Thoracic aorta (tissue), 2 donors: Measurements from ENCODE around the gene PLCB1. TPM values are rescaled to one million over a fixed set of nuclear protein-coding genes. Genes with fewer than 3 reads are reported as not detected.

Experiments
- ATAC-seq: fragments of 150-250 bp; one replicate; pipeline ENCODE4 v1.8.0; 2017; ENCODE audit warnings: low read depth; ENCODE audit not compliant: insufficient number of reproducible peaks, low FRiP score
- DNase-seq: peaks from one replicate; pipeline ENCODE4 v3.0.0-alpha.2; 2020; ENCODE audit warnings: low spot score
- H3K27ac ChIP-seq, 2 donors: fragments of 200-600 bp; sonication (generic); 1 replicate in 1 of 2; 2 replicates in 1 of 2; pipeline ENCODE4 v1.5.1; 2016; ENCODE audit warnings: mild to moderate bottlenecking in 2 of 2, moderate library complexity in 2 of 2
- H3K27me3 ChIP-seq: fragments of 200-600 bp; sonication (generic); replicated peaks from 2 replicates; pipeline ENCODE4 v1.6.0; 2016; ENCODE audit warnings: mild to moderate bottlenecking; ENCODE audit not compliant: insufficient read depth
- H3K36me3 ChIP-seq: fragments of 200-600 bp; sonication (generic); one replicate; pipeline ENCODE4 v1.5.1; 2016
- H3K4me1 ChIP-seq, 2 donors: fragments of 200-600 bp; sonication (generic); 1 replicate in 1 of 2; 2 replicates in 1 of 2; pipeline versions ENCODE4 v1.5.1 to v1.6.0; 2016; ENCODE audit warnings: low read depth in 2 of 2, mild to moderate bottlenecking in 1 of 2; ENCODE audit not compliant: control insufficient read depth in 1 of 2
- H3K4me3 ChIP-seq: fragments of 200-600 bp; sonication (generic); 2 replicates; pipeline ENCODE4 v1.5.1; 2016; ENCODE audit warnings: mild to moderate bottlenecking
- H3K9me3 ChIP-seq: fragments of 200-600 bp; sonication (generic); 2 replicates; pipeline ENCODE4 v1.5.1; 2016
- CTCF ChIP-seq: fragments of 200-600 bp; sonication (generic); IDR thresholded peaks from one replicate; pipeline ENCODE4 v1.5.1; 2019; ENCODE audit warnings: antibody characterized with exemption
- total RNA-seq, 2 donors: library from RNA; depleted of rRNA; stranded (reverse); fragments of >200 nt; gene quantifications; one replicate each; pipeline versions ENCODE4 v1.1.0 to v1.2.3, GENCODE V29; 2016

PLCB1 gene
- total RNA-seq, 2 donors from 2014 or later, result 10.8 to 16.3 TPM

- Histone ChIP-seq H3K27ac (no peak overlapping the region), H3K9me3 (no peaks in the 10 kb centered on the region), H3K4me1 (peaks cover 6 to 19% of the 10 kb centered on the region in 2 donors), H3K27me3 (no peaks in the 10 kb centered on the region), H3K4me3 (no peak overlapping the region), H3K36me3 (no peaks in the 10 kb centered on the region)
- DNase-seq (no peak), ATAC-seq (no peak)
- no peak for TF ChIP-seq CTCF
These were observed 13.4 kb downstream of the PLCB1 start for GRCh38 chr20:8145246-8146168.

- Histone ChIP-seq H3K4me3 (peak overlapping the region; percentile 8), H3K27ac (no peak overlapping the region), H3K9me3 (no peaks in the 10 kb centered on the region), H3K36me3 (no peaks in the 10 kb centered on the region), H3K4me1 (peaks cover 6 to 25% of the 10 kb centered on the region in 2 donors), H3K27me3 (no peaks in the 10 kb centered on the region)
- ATAC-seq, result no peak
- TF ChIP-seq CTCF, result no peak
- no peak for DNase-seq
These were observed 15.4 kb downstream of the PLCB1 start for GRCh38 chr20:8147476-8147875.

- peaks cover 8 to 29% of the 10 kb centered on the region in 2 donors for H3K4me1 ChIP-seq
- no peaks in the 10 kb centered on the region for H3K27me3 ChIP-seq
- H3K27ac ChIP-seq, result no peak overlapping the region
These were observed 16.4 kb downstream of the PLCB1 start for GRCh38 chr20:8148501-8148900.

GRCh38 chr20:8150591-8150990 is 18.5 kb downstream of the PLCB1 start:
- no peaks in the 10 kb centered on the region for H3K36me3 ChIP-seq
- no peak overlapping the region for H3K4me3 ChIP-seq
- TF ChIP-seq CTCF, result no peak
- peaks cover 16 to 37% of the 10 kb centered on the region in 2 donors for H3K4me1 ChIP-seq
- no peak overlapping the region for H3K27ac ChIP-seq
- no peaks in the 10 kb centered on the region for H3K9me3 ChIP-seq
- no peaks in the 10 kb centered on the region for H3K27me3 ChIP-seq
- no peak for DNase-seq
- ATAC-seq, result no peak

More at GRCh38 chr20:8148501-8148900, 16.4 kb downstream of the PLCB1 start:
- DNase-seq, result no peak
- no peaks in the 10 kb centered on the region for H3K36me3 ChIP-seq
- no peaks in the 10 kb centered on the region for H3K9me3 ChIP-seq
- ATAC-seq, result no peak
- TF ChIP-seq CTCF, result no peak
- no peak overlapping the region for H3K4me3 ChIP-seq

GRCh38 chr20:8151372-8151771 is 19.3 kb downstream of the PLCB1 start:
- no peak for DNase-seq
- no peak for ATAC-seq
- no peaks in the 10 kb centered on the region for H3K36me3 ChIP-seq
- TF ChIP-seq CTCF, result no peak
- H3K9me3 ChIP-seq, result no peaks in the 10 kb centered on the region
- H3K27me3 ChIP-seq, result no peaks in the 10 kb centered on the region
- H3K27ac ChIP-seq, result no peak overlapping the region
- no peak overlapping the region for H3K4me3 ChIP-seq
- H3K4me1 ChIP-seq, result peaks cover 19 to 45% of the 10 kb centered on the region in 2 donors
